ENCODE measurements around the gene SLC35F3. TPM values are rescaled to one million over a fixed set of nuclear protein-coding genes. Genes with fewer than 3 reads are reported as not detected.

The SLC35F3 gene
- total and polyA plus RNA-seq, 9 of the 15 experiments (the other 6 are each of a cell fraction or from before 2014, with no cell fraction given) = 0.04 to 0.07 (median 0.04) TPM; not detected in 6

DNA sequence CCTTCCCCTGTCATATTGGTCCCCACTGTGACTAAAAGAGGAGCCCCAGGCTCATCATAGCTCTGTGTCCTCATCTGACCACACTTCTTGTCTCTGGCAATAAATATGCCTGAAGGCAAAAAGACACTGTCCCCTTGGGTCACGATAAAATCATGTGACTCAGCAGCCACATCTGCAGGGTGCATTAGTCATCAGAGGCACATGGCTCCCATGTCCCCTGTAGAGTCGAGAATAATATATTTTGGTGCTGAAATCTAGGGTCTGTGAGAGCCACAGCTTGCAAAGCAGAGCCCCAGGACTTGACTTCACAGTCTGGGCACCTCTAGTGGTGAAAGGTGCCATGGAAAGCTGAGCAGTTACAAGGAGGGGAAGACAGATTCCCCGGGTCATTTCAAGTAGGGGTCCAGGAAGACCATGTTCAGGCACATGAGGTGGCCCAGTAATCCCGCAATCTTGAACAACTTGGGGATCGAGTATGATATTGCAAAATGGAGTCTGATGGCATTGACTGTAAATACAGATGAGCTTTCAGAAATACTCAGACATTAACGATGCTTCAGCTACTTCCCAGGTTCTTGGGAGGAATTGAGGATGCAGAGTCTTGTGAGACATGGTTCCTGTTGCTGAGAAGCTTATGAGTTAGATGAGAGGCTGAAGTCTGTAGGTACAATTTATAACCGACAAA lies 68.6 kb downstream of the SLC35F3 start (continued):
- TF ChIP-seq MEF2D (tag; conservative IDR thresholded peaks at IDR 0.05; ENCODE audit: low read depth) (peak; percentile 86), CBX5 (IDR thresholded peaks at IDR 0.05; ENCODE audit: borderline replicate concordance, low read depth) (0 out of 2 replicates have a peak, but pooled peaks have one; percentile 5), MIER1 (IDR thresholded peaks at IDR 0.05; ENCODE audit: low read depth) (no peak), HIVEP1 (CRISPR knock-in tag; IDR thresholded peaks at IDR 0.05) (no peak), FOSL1 (tag; conservative IDR thresholded peaks at IDR 0.05) (peak; percentile 100), BACH1 (tag; IDR thresholded peaks at IDR 0.05) (peak; percentile 95), HLTF (IDR thresholded peaks at IDR 0.05) (no peak), ATF2 (CRISPR knock-in tag; IDR thresholded peaks at IDR 0.05) (no peak), BRF2 (IDR thresholded peaks at IDR 0.05; ENCODE audit: borderline replicate concordance, insufficient read depth, insufficient read length) (no peak), ZNF134 (CRISPR knock-in tag; conservative IDR thresholded peaks at IDR 0.05) (no peak), ZNF707 (CRISPR knock-in tag; conservative IDR thresholded peaks at IDR 0.05) (no peak), NELFE (IDR thresholded peaks at IDR 0.05; ENCODE audit: insufficient read depth, insufficient read length) (no peak), SIN3A (IDR thresholded peaks at IDR 0.05; ENCODE audit: borderline replicate concordance in 2 of 2, control insufficient read depth in 1 of 2, low read depth in 2 of 2, low read length in 2 of 2) (no peak), ZFP30 (CRISPR knock-in tag; IDR thresholded peaks at IDR 0.05; ENCODE audit: borderline replicate concordance) (no peak), U2AF1 (optimal IDR thresholded peaks at IDR 0.05; ENCODE audit: low read depth, low read length) (no peak), ZNF12 (CRISPR knock-in tag; IDR thresholded peaks at IDR 0.05) (no peak), KLF1 (tag; IDR thresholded peaks at IDR 0.05) (peak; percentile 28; the same call in 1 of the 2 replicates), TAF1 (IDR thresholded peaks at IDR 0.05; ENCODE audit: control insufficient read depth, extremely low read depth, insufficient read depth, low read length, severe bottlenecking) (no peak), CEBPB (tag; IDR thresholded peaks at IDR 0.05) (no peak), DMBX1 (CRISPR knock-in tag; IDR thresholded peaks at IDR 0.05; ENCODE audit: borderline replicate concordance) (peak; percentile 50), RFX7 (CRISPR knock-in tag; IDR thresholded peaks at IDR 0.05) (no peak), BDP1 (IDR thresholded peaks at IDR 0.05; ENCODE audit: insufficient read depth, insufficient read length) (no peak), GABPB1 (CRISPR knock-in tag; IDR thresholded peaks at IDR 0.05) (no peak)
- TF ChIP-seq, protein P1, sequence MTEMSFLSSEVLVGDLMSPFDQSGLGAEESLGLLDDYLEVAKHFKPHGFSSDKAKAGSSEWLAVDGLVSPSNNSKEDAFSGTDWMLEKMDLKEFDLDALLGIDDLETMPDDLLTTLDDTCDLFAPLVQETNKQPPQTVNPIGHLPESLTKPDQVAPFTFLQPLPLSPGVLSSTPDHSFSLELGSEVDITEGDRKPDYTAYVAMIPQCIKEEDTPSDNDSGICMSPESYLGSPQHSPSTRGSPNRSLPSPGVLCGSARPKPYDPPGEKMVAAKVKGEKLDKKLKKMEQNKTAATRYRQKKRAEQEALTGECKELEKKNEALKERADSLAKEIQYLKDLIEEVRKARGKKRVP (CRISPR knock-in tag; IDR thresholded peaks at IDR 0.05) = 0 out of 2 replicates have a peak, but pooled peaks have one; percentile 29
- TF ChIP-seq, protein P2, sequence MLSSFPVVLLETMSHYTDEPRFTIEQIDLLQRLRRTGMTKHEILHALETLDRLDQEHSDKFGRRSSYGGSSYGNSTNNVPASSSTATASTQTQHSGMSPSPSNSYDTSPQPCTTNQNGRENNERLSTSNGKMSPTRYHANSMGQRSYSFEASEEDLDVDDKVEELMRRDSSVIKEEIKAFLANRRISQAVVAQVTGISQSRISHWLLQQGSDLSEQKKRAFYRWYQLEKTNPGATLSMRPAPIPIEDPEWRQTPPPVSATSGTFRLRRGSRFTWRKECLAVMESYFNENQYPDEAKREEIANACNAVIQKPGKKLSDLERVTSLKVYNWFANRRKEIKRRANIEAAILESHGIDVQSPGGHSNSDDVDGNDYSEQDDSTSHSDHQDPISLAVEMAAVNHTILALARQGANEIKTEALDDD (IDR thresholded peaks at IDR 0.05) = no peak

All from K562 (cell line).